IMR-90 (cell line): ENCODE measurements around the gene ACTL6B. TPM values are rescaled to one million over a fixed set of nuclear protein-coding genes. Genes with fewer than 3 reads are reported as not detected.

Source experiments
- ATAC-seq: fragments of 200-7000 bp; cut with Tn5 transposase; 2 replicates; pipeline ENCODE4 v1.9.1; 2020; ENCODE audit warnings: low read depth, mild to moderate bottlenecking, moderate library complexity
- BruUV-seq: library from RNA; stranded (reverse); fragments of 400-500 nt; replicated peaks from 2 replicates; lab custom pipeline; 2021; lab: Mats Ljungman, UMichigan
- CTCF ChIA-PET: fragments of 300-600 bp; formaldehyde crosslinking; extraction: SDS; loops from one replicate; lab custom pipeline; 2021; ENCODE audit warnings: antibody characterized with exemption; lab: Yijun Ruan, JAX
- POLR2A ChIA-PET: fragments of 300-600 bp; sonication (Branson Sonifier 250); formaldehyde crosslinking; loops from one replicate; lab custom pipeline; 2022; ENCODE audit warnings: antibody characterized with exemption; ENCODE audit not compliant: unreplicated experiment; lab: Charles Lee
- DNase-seq: peaks from one replicate; pipeline ENCODE4 v3.0.0; 2013
- H2AFZ ChIP-seq: replicated peaks from 2 replicates; pipeline ENCODE3; 2013; ENCODE audit warnings: low read length, mild to moderate bottlenecking; ENCODE audit not compliant: poor library complexity
- H2AK5ac ChIP-seq: 2 replicates; pipeline ENCODE4 v1.6.1; 2013; ENCODE audit warnings: low read depth, low read length, inconsistent platforms
- H2AK9ac ChIP-seq: replicated peaks from 2 replicates; pipeline ENCODE3; 2013; ENCODE audit warnings: mild to moderate bottlenecking, low read depth, low read length, moderate library complexity; ENCODE audit not compliant: poor library complexity
- H2BK120ac ChIP-seq: 2 replicates; pipeline ENCODE4 v1.6.1; 2013; ENCODE audit warnings: low read depth, low read length, inconsistent platforms
- H2BK15ac ChIP-seq: 3 replicates; pipeline ENCODE4 v1.6.1; 2013; ENCODE audit warnings: low read depth, low read length, inconsistent platforms
- H2BK20ac ChIP-seq: 2 replicates; pipeline ENCODE4 v1.6.1; 2013; ENCODE audit warnings: low read depth, mild to moderate bottlenecking, inconsistent platforms, low read length, moderate library complexity
- H2BK5ac ChIP-seq: 2 replicates; pipeline ENCODE4 v1.6.1; 2013; ENCODE audit warnings: mild to moderate bottlenecking, low read depth, low read length, inconsistent platforms; ENCODE audit not compliant: poor library complexity, severe bottlenecking
- H3K14ac ChIP-seq: replicated peaks from 2 replicates; pipeline ENCODE4 v1.6.1; 2013; ENCODE audit warnings: low read depth, low read length, inconsistent platforms
- H3K18ac ChIP-seq: 2 replicates; pipeline ENCODE4 v1.6.1; 2013; ENCODE audit warnings: low read depth, low read length, control low read depth
- H3K23ac ChIP-seq: 2 replicates; pipeline ENCODE4 v1.6.1; 2013; ENCODE audit warnings: low read depth, low read length, inconsistent platforms
- H3K27ac ChIP-seq: 2 replicates; pipeline ENCODE4 v1.5.1; 2013; ENCODE audit warnings: mild to moderate bottlenecking, control low read depth, low read length; ENCODE audit not compliant: insufficient read depth
- H3K27me3 ChIP-seq: 2 replicates; pipeline ENCODE4 v1.6.1; 2013; ENCODE audit warnings: low read length; ENCODE audit not compliant: control insufficient read depth, insufficient read depth
- H3K36me3 ChIP-seq: 2 replicates; pipeline ENCODE4 v1.6.1; 2013; ENCODE audit warnings: low read length, mixed read lengths; ENCODE audit not compliant: control insufficient read depth, insufficient read depth
- H3K4ac ChIP-seq: 2 replicates; pipeline ENCODE4 v1.6.1; 2013; ENCODE audit warnings: low read depth, low read length, inconsistent platforms
- H3K4me1 ChIP-seq: 2 replicates; pipeline ENCODE4 v1.6.1; 2013; ENCODE audit warnings: low read length, mixed read lengths; ENCODE audit not compliant: control insufficient read depth, insufficient read depth
- H3K4me2 ChIP-seq: 2 replicates; pipeline ENCODE4 v1.6.1; 2013; ENCODE audit warnings: low read depth, mild to moderate bottlenecking, control low read depth, low read length, moderate library complexity
- H3K4me3 ChIP-seq: 2 replicates; pipeline ENCODE4 v1.5.1; 2013; ENCODE audit warnings: low read depth, mild to moderate bottlenecking, control low read depth, low read length, moderate library complexity; ENCODE audit not compliant: insufficient read depth
- H3K56ac ChIP-seq: 2 replicates; pipeline ENCODE4 v1.6.1; 2013; ENCODE audit warnings: low read length, inconsistent platforms; ENCODE audit not compliant: insufficient read depth; ENCODE audit errors: extremely low read depth
- H3K79me1 ChIP-seq, 2 experiments: 2 replicates each; pipeline ENCODE4 v1.6.1; 2013; ENCODE audit warnings: low read length in 2 of 2, inconsistent platforms in 1 of 2, low read depth in 1 of 2
- H3K9ac ChIP-seq: 2 replicates; pipeline ENCODE4 v1.6.1; 2013; ENCODE audit warnings: low read depth, low read length, control low read depth
- H3K9me1 ChIP-seq: 2 replicates; pipeline ENCODE4 v1.6.1; 2013; ENCODE audit warnings: low read length, inconsistent platforms; ENCODE audit not compliant: insufficient read depth
- H3K9me3 ChIP-seq: 2 replicates; pipeline ENCODE4 v1.6.1; 2013; ENCODE audit warnings: low read length; ENCODE audit not compliant: control insufficient read depth, insufficient read depth
- H4K20me1 ChIP-seq: 2 replicates; pipeline ENCODE4 v1.6.1; 2013; ENCODE audit warnings: low read length, inconsistent platforms; ENCODE audit not compliant: insufficient read depth
- H4K5ac ChIP-seq: 2 replicates; pipeline ENCODE4 v1.6.1; 2013; ENCODE audit warnings: mild to moderate bottlenecking, low read depth, low read length, control low read depth
- H4K8ac ChIP-seq, 2 experiments: 2 replicates each; pipeline ENCODE4 v1.6.1; 2013; ENCODE audit warnings: low read depth in 2 of 2, low read length in 2 of 2, control low read depth in 1 of 2, inconsistent platforms in 1 of 2
- H4K91ac ChIP-seq: 2 replicates; pipeline ENCODE4 v1.6.1; 2013; ENCODE audit warnings: low read depth, low read length, inconsistent platforms; ENCODE audit not compliant: insufficient read depth
- CEBPB ChIP-seq: IDR thresholded peaks from 2 replicates; pipeline ENCODE4 v1.6.1; 2012; ENCODE audit warnings: low read depth, low read length, improper control_type of control experiment
- CTCF ChIP-seq: conservative IDR thresholded peaks from 2 replicates; pipeline ENCODE4 v1.5.1; 2012; ENCODE audit warnings: mild to moderate bottlenecking, low read depth, low read length, improper control_type of control experiment
- MAFK ChIP-seq: IDR thresholded peaks from 2 replicates; pipeline ENCODE4 v1.6.1; 2012; ENCODE audit warnings: low read depth, low read length, improper control_type of control experiment
- MAZ ChIP-seq: IDR thresholded peaks from 2 replicates; pipeline ENCODE4 v1.6.1; 2012; ENCODE audit warnings: low read depth, mild to moderate bottlenecking, low read length, improper control_type of control experiment, moderate library complexity, borderline replicate concordance
- MXI1 ChIP-seq: IDR thresholded peaks from 2 replicates; pipeline ENCODE4 v1.6.1; 2012; ENCODE audit warnings: low read depth, mild to moderate bottlenecking, low read length, moderate library complexity, borderline replicate concordance
- NFE2L2 ChIP-seq: fragments of 150-350 bp; IDR thresholded peaks from 2 replicates; pipeline ENCODE4 v1.6.1; 2016; ENCODE audit warnings: low read depth, mild to moderate bottlenecking, low read length
- POLR2A ChIP-seq: IDR thresholded peaks from 2 replicates; pipeline ENCODE4 v1.6.1; 2012; ENCODE audit warnings: mild to moderate bottlenecking, low read depth, low read length
- RAD21 ChIP-seq: IDR thresholded peaks from 2 replicates; pipeline ENCODE4 v1.6.1; 2012; ENCODE audit warnings: low read length, improper control_type of control experiment
- RCOR1 ChIP-seq: IDR thresholded peaks from 2 replicates; pipeline ENCODE4 v1.6.1; 2012; ENCODE audit warnings: mild to moderate bottlenecking, low read length, improper control_type of control experiment; ENCODE audit not compliant: insufficient replicate concordance
- SMC3 ChIP-seq: fragments of 150-350 bp; IDR thresholded peaks from 2 replicates; pipeline ENCODE4 v1.6.1; 2016; ENCODE audit warnings: low read depth, mild to moderate bottlenecking, antibody characterized with exemption, low read length, moderate library complexity
- WGBS, 2 experiments: methylation state at CpG; one replicate each; pipeline versions ENCODE4 v1.1.5 to v1.1.7; 2013; ENCODE audit warnings: missing lambda C conversion rate in 2 of 2; ENCODE audit not compliant: insufficient read length in 1 of 2; ENCODE audit errors: extremely low coverage in 2 of 2; 5-methylcytosine and 5-hydroxymethylcytosine counted together
- dilution Hi-C: fragments of 300-500 bp; cut with HindIII; formaldehyde crosslinking; loops from one replicate; pipeline ENCODE4 v1.14.3; 2018; ENCODE audit warnings: low sequenced_read_pairs; ENCODE audit not compliant: unreplicated experiment
- in situ Hi-C: fragments of 300-500 bp; cut with MboI; formaldehyde crosslinking; loops from 3 replicates; pipeline ENCODE4 v1.14.3; 2019; ENCODE audit warnings: low sequenced_read_pairs, inconsistent platforms, mixed read lengths
- intact Hi-C: fragments of 100-400 bp; cut with micrococcal nuclease; formaldehyde crosslinking; loops from 2 replicates; pipeline ENCODE4 v1.10.0; 2022
- polyA plus RNA-seq, 3 experiments: library from polyadenylated mRNA; depleted of rRNA; stranded (reverse); fragments of >200 nt; gene quantifications; 2 replicates each; pipeline ENCODE4 v1.2.3, GENCODE V29; 2012; ENCODE audit warnings: low replicate concordance in 1 of 3
- total RNA-seq: library from RNA; depleted of rRNA; stranded (reverse); fragments of >200 nt; gene quantifications from 2 replicates; pipeline ENCODE4 v1.2.3, GENCODE V29; 2012
- TF ChIP-seq, protein P1 (sequence below): fragments of 150-350 bp; IDR thresholded peaks from 2 replicates; pipeline ENCODE4 v1.6.1; 2017; ENCODE audit warnings: mild to moderate bottlenecking, antibody characterized with exemption, low read length, low read depth

ACTL6B gene
- total and polyA plus RNA-seq, 2 of the 4 experiments (the other 2 are of a cell fraction) = not detected

DNA sequence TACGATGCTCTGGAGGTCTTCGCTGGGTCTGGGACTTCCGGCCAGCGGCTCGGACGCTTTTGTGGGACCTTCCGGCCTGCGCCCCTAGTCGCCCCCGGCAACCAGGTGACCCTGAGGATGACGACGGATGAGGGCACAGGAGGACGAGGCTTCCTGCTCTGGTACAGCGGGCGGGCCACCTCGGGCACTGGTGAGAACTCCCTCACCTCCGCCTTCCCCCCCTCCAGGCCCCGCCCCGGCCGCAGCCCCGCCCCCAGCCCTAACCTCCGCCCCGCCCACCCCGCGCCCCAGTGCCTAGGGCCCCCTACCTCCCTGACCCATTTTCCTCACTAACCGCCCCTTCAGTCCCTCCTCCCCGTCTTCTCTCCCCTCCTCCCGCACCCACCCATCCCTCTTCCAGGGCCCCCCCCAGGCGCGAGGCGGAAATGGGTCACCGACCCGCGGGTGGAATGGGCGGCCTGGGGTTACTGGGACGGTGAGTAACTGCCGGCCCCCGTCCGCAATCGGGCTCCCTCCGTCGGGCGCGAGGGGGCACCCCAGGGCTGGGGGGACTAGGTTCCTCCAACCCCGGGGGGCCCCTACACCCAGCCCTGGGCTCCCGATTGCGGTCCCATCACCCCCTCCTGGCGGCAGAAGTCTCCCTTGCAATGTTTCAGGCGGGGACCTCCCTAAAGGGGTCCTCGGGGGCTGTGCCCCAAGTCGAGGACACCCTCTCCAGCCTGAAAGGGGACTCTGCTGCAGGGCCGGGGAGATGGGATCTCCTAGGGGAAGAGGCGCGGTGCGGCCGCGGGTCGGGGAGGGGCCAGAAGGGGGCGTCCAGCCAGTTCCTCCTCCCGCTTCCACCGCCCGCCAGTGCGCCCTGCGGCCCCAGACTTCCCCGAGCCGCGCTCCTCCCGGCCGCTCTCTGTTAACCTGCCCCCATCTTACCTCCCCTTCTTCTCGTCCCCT lies 51.9 kb downstream of the ACTL6B start:
- intact Hi-C loops (loop anchor here (5.0 kb wide), 1 partner anchor 88 kb away; the partner anchor contains the start of gene GIGYF1), dilution Hi-C loops (no loop called here), in situ Hi-C loops (no loop called here)
- no TSS peak for BruUV-seq
- Histone ChIP-seq H3K9ac (peak overlapping the region; percentile 97), H3K4me2 (peak overlapping the region; percentile 87), H3K9me1 (no peaks in the 10 kb centered on the region), H2BK20ac (peak overlapping the region; percentile 96), H3K27ac (peak overlapping the region; percentile 99), H2BK120ac (peak overlapping the region; percentile 98), H3K79me1 (peaks cover 0 to 47% of the 10 kb centered on the region in 2 experiments; a peak in 2 of 4 replicates), H2BK15ac (0 out of 3 replicates have a peak overlapping the region, but pooled peaks have one; percentile 96), H4K8ac (peak overlapping the region; percentile 94 to 97), H3K4ac (peak overlapping the region; percentile 100), H2AK5ac (peak overlapping the region; percentile 100), H3K4me1 (peaks cover 9% of the 10 kb centered on the region), H3K18ac (peak overlapping the region; percentile 98; the same call in 1 of the 2 replicates), H3K9me3 (no peaks in the 10 kb centered on the region), H3K4me3 (peak overlapping the region; percentile 69), H3K27me3 (no peaks in the 10 kb centered on the region), H3K36me3 (peaks cover 30% of the 10 kb centered on the region), H3K23ac (peak overlapping the region; percentile 90), H2AFZ (peak overlapping the region; percentile 90), H3K56ac (peak overlapping the region; percentile 96), H4K91ac (peak overlapping the region; percentile 99), H4K5ac (peak overlapping the region; percentile 95), H3K14ac (peak overlapping the region; percentile 93), H2AK9ac (peak overlapping the region; percentile 97), H2BK5ac (peak overlapping the region; percentile 96), H4K20me1 (no peaks in the 10 kb centered on the region)
- POLR2A ChIA-PET = no interaction called here
- 0% methylated on average over 1 of the region's 70 CpGs; no CpG with 5 or more reads in 1 of the 2 experiments for WGBS, 2 experiments
- TF ChIP-seq MAFK (no peak), NFE2L2 (no peak), CEBPB (no peak), SMC3 (peak; percentile 27; the same call in 1 of the 2 replicates), RCOR1 (no peak), POLR2A (no peak), RAD21 (peak; percentile 18; the same call in 1 of the 2 replicates), MXI1 (0 out of 2 replicates have a peak, but pooled peaks have one; percentile 15), MAZ (no peak; the same call in none of the 2 replicates), CTCF (peak; percentile 36)
- TF ChIP-seq, protein P1, sequence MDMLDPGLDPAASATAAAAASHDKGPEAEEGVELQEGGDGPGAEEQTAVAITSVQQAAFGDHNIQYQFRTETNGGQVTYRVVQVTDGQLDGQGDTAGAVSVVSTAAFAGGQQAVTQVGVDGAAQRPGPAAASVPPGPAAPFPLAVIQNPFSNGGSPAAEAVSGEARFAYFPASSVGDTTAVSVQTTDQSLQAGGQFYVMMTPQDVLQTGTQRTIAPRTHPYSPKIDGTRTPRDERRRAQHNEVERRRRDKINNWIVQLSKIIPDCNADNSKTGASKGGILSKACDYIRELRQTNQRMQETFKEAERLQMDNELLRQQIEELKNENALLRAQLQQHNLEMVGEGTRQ = no peak
- peak; percentile 46 for DNase-seq
- CTCF ChIA-PET = no interaction called here
- peak; percentile 54 for ATAC-seq
